ENCODE data around the gene MCCC2. TPM values are rescaled to one million over a fixed set of nuclear protein-coding genes. Genes with fewer than 3 reads are reported as not detected.
"Not testable (repeated sequence)": the region's sequence is repeated elsewhere in the genome, so short reads cannot be mapped to it uniquely, and the experiment has no call there.

MCCC2 gene
- total RNA-seq, 1 donor from 2014 or later, result 56.3 TPM

GRCh38 chr5:71597001-71597400 lies 9.9 kb downstream of the MCCC2 start:
- DNase-seq (ENCODE audit: low read depth), result no peak

GRCh38 chr5:71600783-71601182 lies 13.6 kb downstream of the MCCC2 start:
- no peak for DNase-seq (ENCODE audit: low read depth)

GRCh38 chr5:71601222-71602026 lies 14.3 kb downstream of the MCCC2 start:
- DNase-seq (ENCODE audit: low read depth), result peak; percentile 95

- not testable (repeated sequence) for DNase-seq (ENCODE audit: low read depth)
Observed at GRCh38 chr5:71609916-71610315, 22.8 kb downstream of the MCCC2 start.

GRCh38 chr5:71615809-71616208 lies 28.7 kb downstream of the MCCC2 start:
- DNase-seq (ENCODE audit: low read depth), result no peak

- DNase-seq (ENCODE audit: low read depth), result no peak
Observed at GRCh38 chr5:71620630-71621029, 33.5 kb downstream of the MCCC2 start.

- DNase-seq (ENCODE audit: low read depth), result no peak
Observed at GRCh38 chr5:71621268-71621667, 34.1 kb downstream of the MCCC2 start.

- no peak for DNase-seq (ENCODE audit: low read depth)
Observed at GRCh38 chr5:71621741-71622140, 34.6 kb downstream of the MCCC2 start.

- no peak for DNase-seq (ENCODE audit: low read depth)
Observed at GRCh38 chr5:71623221-71623794, 36.2 kb downstream of the MCCC2 start.

GRCh38 chr5:71629950-71630349 lies 42.8 kb downstream of the MCCC2 start:
- no peak for DNase-seq (ENCODE audit: low read depth)

- DNase-seq (ENCODE audit: low read depth), result no peak
Observed at GRCh38 chr5:71631070-71631469, 43.9 kb downstream of the MCCC2 start.

- DNase-seq (ENCODE audit: low read depth), result no peak
Observed at GRCh38 chr5:71632168-71632567, 45.0 kb downstream of the MCCC2 start.

- no peak for DNase-seq (ENCODE audit: low read depth)
Observed at GRCh38 chr5:71633255-71634155, 46.4 kb downstream of the MCCC2 start.

GRCh38 chr5:71637133-71637532 lies 50.0 kb downstream of the MCCC2 start:
- DNase-seq (ENCODE audit: low read depth), result no peak

GRCh38 chr5:71640408-71640807 lies 53.3 kb downstream of the MCCC2 start:
- DNase-seq (ENCODE audit: low read depth), result no peak

GRCh38 chr5:71645030-71645429 lies 57.9 kb downstream of the MCCC2 start:
- no peak for DNase-seq (ENCODE audit: low read depth)

- DNase-seq (ENCODE audit: low read depth), result not testable (repeated sequence)
Observed at GRCh38 chr5:71650940-71651339, 63.8 kb downstream of the MCCC2 start.

- no peak for DNase-seq (ENCODE audit: low read depth)
Observed at GRCh38 chr5:71651579-71651978, 64.4 kb downstream of the MCCC2 start.

- DNase-seq (ENCODE audit: low read depth), result no peak
Observed at GRCh38 chr5:71652349-71652748, 65.2 kb downstream of the MCCC2 start.

GRCh38 chr5:71652803-71653543 lies 65.8 kb downstream of the MCCC2 start:
- DNase-seq (ENCODE audit: low read depth), result peak; percentile 65

GRCh38 chr5:71658916-71659662 lies 71.9 kb downstream of the MCCC2 start:
- peak; percentile 10 for DNase-seq (ENCODE audit: low read depth)

All from renal cortical epithelial cell (primary cell).